Coronary artery (tissue), 2 donors: ENCODE measurements around the gene PLA2G15.

Experiments
- DNase-seq: peaks from one replicate; pipeline ENCODE4 v3.0.0-alpha.2; 2017; ENCODE audit warnings: low spot score
- H3K27ac ChIP-seq, 2 donors: fragments of 200-600 bp; sonication (generic); one replicate each; pipeline ENCODE4 v1.5.1; 2016 to 2019
- H3K4me3 ChIP-seq: fragments of 200-600 bp; sonication (generic); 2 replicates; pipeline ENCODE4 v1.5.1; 2016; ENCODE audit warnings: mild to moderate bottlenecking, moderate library complexity
- CTCF ChIP-seq: fragments of 200-600 bp; sonication (generic); IDR thresholded peaks from one replicate; pipeline ENCODE4 v1.5.1; 2019; ENCODE audit warnings: antibody characterized with exemption

PLA2G15 gene

DNA sequence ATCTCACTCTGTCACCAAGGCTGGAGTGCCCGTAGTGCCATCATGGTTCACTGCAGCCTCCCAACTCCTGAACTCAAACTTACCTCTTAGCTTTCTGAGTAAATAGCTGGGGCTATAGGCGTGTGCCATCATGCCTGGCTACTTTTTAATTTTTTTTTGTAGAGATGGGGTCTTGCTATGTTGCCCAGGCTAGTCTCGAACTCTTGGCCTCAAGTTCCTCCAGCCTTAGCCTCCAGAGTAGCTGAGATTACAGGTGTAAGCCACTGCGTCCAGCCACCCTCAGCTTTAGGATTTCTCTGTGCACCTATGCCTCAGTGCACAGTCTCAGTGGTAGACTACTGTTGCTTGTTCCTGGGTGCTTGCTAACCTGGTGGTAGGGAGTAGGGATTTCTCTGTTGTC, 24.6 kb downstream of the PLA2G15 start:
- no peak overlapping the region for H3K27ac ChIP-seq
- TF ChIP-seq CTCF = no peak
- H3K4me3 ChIP-seq = no peak overlapping the region
- no peak for DNase-seq

GRCh38 chr16:68270353-68270752, 25.2 kb downstream of the PLA2G15 start:
- no peak for DNase-seq
- no peak for TF ChIP-seq CTCF
- Histone ChIP-seq H3K27ac (no peak overlapping the region), H3K4me3 (no peak overlapping the region)

- Histone ChIP-seq H3K4me3 (no peak overlapping the region), H3K27ac (no peak overlapping the region)
- TF ChIP-seq CTCF = no peak
- no peak for DNase-seq
These were observed 27.5 kb downstream of the PLA2G15 start for GRCh38 chr16:68272507-68273209.

GRCh38 chr16:68273459-68273858, 28.3 kb downstream of the PLA2G15 start:
- no peak for TF ChIP-seq CTCF
- H3K4me3 ChIP-seq = no peak overlapping the region
- no peak overlapping the region for H3K27ac ChIP-seq
- no peak for DNase-seq

DNA sequence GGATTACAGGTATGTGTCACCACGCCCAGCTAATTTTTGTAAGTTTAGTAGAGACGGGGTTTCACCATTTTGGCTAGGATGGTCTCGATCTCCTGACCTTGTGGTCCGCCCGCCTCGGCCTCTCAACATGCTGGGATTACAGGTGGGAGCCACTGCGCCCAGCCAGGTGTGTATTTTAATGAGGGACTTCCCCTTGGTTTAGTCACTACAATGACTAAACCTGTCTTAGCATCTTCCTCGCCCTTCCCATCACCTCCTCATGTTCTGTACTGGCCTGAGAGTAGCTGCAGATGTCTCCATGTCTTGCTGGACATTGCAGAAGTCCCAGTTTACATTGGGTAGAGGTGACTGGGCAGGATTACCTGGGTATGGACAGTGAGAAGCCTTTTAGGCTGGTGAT, 28.7 kb downstream of the PLA2G15 start:
- no peak for TF ChIP-seq CTCF
- Histone ChIP-seq H3K27ac (no peak overlapping the region), H3K4me3 (no peak overlapping the region)
- DNase-seq = no peak

DNA sequence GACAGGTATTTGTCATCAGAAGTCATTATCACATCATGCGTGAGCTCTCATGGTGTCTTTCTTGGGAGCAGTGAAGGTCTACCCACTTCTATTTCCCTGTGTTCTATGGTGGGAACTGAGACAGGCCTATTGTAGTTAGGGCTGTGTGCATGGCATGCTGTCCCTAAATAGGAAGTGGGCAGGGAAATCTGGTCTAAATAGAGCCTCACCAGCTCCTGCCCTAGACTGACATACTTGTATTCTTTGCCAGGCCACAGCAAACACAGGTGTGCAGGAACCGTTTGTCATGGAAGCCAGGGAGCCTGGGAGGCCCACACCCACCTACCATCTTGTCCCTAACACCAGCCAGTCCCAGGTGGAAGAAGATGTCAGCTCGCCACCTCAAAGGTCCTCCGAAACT, 29.3 kb downstream of the PLA2G15 start:
- no peak overlapping the region for H3K4me3 ChIP-seq
- no peak for DNase-seq
- no peak for TF ChIP-seq CTCF
- H3K27ac ChIP-seq = no peak overlapping the region

GRCh38 chr16:68275611-68276191, 30.5 kb downstream of the PLA2G15 start:
- H3K4me3 ChIP-seq = no peak overlapping the region
- H3K27ac ChIP-seq = peak overlapping the region in 1 of 2 donors; percentile 6
- no peak for DNase-seq
- no peak for TF ChIP-seq CTCF
